K562 (cell line): ENCODE measurements around the gene POFUT2.

Experiments used
- CC2D1A ChIP-seq: fragments of 450-650 bp; IDR thresholded peaks from 2 replicates; pipeline ENCODE4 v1.6.1; 2017; ENCODE audit warnings: mild to moderate bottlenecking
- POLR2AphosphoS5 ChIP-seq: IDR thresholded peaks from 2 replicates; pipeline ENCODE4 v1.6.1; 2011; ENCODE audit warnings: mild to moderate bottlenecking, low read depth, low read length, moderate library complexity; ENCODE audit not compliant: control insufficient read depth, insufficient read depth
- SAP30 ChIP-seq: fragments of 200-600 bp; sonication (generic); IDR thresholded peaks from 2 replicates; pipeline ENCODE4 v1.6.1; 2012; ENCODE audit warnings: borderline replicate concordance, low read depth, mild to moderate bottlenecking, moderate library complexity, low read length, control low read depth, inconsistent platforms; ENCODE audit not compliant: insufficient read depth, poor library complexity, severe bottlenecking
- SMAD3 ChIP-seq: fragments of 450-650 bp; formaldehyde crosslinking; conservative IDR thresholded peaks from 2 replicates; pipeline ENCODE4 v1.4.0; 2020; ENCODE audit warnings: mild to moderate bottlenecking

GRCh38 chr21:45270306-45270821 lies 17.3 kb downstream of the POFUT2 start:
- no peak for TF ChIP-seq POLR2AphosphoS5
- no peak for TF ChIP-seq SAP30
- TF ChIP-seq SMAD3 (CRISPR knock-in tag): no peak
- no peak for TF ChIP-seq CC2D1A
